ENCODE measurements around the gene RGCC. TPM values are rescaled to one million over a fixed set of nuclear protein-coding genes. Genes with fewer than 3 reads are reported as not detected.

Gene RGCC
- total RNA-seq, 1 donor from 2014 or later: 212 TPM

DNA sequence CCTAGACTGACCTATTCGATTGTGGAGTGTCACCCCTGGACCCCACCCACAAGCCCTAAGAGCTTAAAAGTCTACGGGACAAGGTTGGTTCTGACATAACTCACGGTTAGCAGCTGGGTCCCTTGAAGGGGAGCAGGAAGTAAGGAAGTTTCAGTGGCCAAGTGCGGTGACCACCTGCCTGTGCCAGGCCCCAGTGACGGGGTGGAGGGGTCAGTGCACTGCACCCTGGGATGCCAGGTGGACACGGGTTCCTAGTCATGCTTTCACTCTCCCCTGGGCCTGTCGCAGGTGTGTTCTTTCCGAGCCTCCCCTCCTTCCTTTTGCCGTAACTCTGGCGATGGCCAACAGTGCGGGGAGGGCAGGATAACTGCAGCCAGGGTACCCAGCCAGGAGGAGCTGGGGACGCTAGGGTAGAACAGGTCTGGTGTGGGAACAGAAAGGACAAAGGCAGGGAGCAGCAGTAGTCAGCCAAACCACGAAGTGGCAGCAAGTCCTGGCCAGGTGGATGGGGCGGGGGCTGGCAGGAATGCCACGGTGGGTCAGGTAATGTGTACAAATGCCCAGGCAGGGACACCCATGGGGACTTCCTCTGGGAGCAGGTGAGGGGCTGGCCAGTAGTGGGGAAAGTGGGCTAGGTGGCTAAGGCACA, 58.3 kb downstream of the RGCC start:
- Histone ChIP-seq H3K27me3 (no peaks in the 10 kb centered on the region), H3K36me3 (no peaks in the 10 kb centered on the region), H3K4me1 (no peaks in the 10 kb centered on the region), H3K9me3 (no peaks in the 10 kb centered on the region), H3K27ac (no peak overlapping the region), H3K4me3 (no peak overlapping the region)
- TF ChIP-seq, protein P1, sequence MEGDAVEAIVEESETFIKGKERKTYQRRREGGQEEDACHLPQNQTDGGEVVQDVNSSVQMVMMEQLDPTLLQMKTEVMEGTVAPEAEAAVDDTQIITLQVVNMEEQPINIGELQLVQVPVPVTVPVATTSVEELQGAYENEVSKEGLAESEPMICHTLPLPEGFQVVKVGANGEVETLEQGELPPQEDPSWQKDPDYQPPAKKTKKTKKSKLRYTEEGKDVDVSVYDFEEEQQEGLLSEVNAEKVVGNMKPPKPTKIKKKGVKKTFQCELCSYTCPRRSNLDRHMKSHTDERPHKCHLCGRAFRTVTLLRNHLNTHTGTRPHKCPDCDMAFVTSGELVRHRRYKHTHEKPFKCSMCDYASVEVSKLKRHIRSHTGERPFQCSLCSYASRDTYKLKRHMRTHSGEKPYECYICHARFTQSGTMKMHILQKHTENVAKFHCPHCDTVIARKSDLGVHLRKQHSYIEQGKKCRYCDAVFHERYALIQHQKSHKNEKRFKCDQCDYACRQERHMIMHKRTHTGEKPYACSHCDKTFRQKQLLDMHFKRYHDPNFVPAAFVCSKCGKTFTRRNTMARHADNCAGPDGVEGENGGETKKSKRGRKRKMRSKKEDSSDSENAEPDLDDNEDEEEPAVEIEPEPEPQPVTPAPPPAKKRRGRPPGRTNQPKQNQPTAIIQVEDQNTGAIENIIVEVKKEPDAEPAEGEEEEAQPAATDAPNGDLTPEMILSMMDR (IDR thresholded peaks at IDR 0.05): no peak
- DNase-seq (ENCODE audit: extremely low spot score in 2 of 2): no peak
- intact Hi-C loops (cut with DNase I): no loop called here

DNA sequence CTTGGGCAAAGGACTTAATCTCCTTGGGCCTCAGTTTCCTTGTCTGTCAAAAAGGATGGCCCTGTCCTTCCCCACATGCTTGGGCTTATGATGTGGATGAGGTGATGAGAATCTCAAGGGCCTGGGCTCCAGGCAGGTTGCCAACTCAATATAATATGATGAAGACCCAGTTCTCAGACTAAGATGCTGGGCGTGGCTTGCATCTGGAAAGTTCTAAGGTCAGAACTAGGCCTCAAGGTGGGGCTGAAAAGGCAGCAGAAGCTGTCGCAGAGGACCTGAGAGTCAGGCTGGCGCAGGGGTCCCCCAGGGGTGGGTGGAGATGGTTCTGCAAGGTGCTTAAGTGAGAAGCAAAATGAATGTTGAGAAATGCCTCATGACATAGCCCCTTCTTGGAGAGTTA, 58.8 kb downstream of the RGCC start:
- no peak overlapping the region for H3K4me3 ChIP-seq

DNA sequence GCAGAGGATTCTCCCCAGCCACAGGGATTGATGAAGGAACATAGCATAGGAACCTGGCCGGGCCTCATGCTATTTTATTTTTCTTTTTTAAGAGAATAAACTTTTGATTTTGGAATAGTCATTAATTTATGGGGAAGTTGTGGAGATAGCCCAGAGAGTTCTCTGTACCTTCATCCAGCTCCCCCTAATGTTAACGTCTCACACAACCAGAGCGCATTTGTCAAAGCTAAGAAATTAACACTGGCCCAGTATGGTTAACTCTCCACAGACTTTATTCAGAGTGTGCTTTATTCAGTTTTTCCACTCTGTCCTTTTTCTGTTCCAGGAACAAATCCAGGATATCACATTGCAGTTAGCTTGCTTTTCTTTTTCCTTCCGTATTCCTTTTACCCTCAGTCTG, 59.4 kb downstream of the RGCC start:
- TF ChIP-seq, protein P1 (IDR thresholded peaks at IDR 0.05): no peak
- TF ChIP-seq POLR2A (IDR thresholded peaks at IDR 0.05) (no peak), POLR2AphosphoS5 (IDR thresholded peaks at IDR 0.05; ENCODE audit: insufficient read depth in 1 of 2, low read depth in 1 of 2) (no peak)
- H3K4me1 ChIP-seq: no peaks in the 10 kb centered on the region
- no peak overlapping the region for H3K4me3 ChIP-seq

More for the DNA sequence above, 58.8 kb downstream of the RGCC start:
- H3K27me3 ChIP-seq: no peaks in the 10 kb centered on the region
- no peaks in the 10 kb centered on the region for H3K9me3 ChIP-seq
- no peak overlapping the region for H3K27ac ChIP-seq
- H3K4me1 ChIP-seq: no peaks in the 10 kb centered on the region
- intact Hi-C loops (cut with DNase I): no loop called here
- no peaks in the 10 kb centered on the region for H3K36me3 ChIP-seq
- TF ChIP-seq, protein P1 (IDR thresholded peaks at IDR 0.05): no peak
- TF ChIP-seq POLR2AphosphoS5 (IDR thresholded peaks at IDR 0.05; ENCODE audit: insufficient read depth in 1 of 2, low read depth in 1 of 2) (no peak), POLR2A (IDR thresholded peaks at IDR 0.05) (no peak)
- DNase-seq (ENCODE audit: extremely low spot score in 2 of 2): no peak

DNA sequence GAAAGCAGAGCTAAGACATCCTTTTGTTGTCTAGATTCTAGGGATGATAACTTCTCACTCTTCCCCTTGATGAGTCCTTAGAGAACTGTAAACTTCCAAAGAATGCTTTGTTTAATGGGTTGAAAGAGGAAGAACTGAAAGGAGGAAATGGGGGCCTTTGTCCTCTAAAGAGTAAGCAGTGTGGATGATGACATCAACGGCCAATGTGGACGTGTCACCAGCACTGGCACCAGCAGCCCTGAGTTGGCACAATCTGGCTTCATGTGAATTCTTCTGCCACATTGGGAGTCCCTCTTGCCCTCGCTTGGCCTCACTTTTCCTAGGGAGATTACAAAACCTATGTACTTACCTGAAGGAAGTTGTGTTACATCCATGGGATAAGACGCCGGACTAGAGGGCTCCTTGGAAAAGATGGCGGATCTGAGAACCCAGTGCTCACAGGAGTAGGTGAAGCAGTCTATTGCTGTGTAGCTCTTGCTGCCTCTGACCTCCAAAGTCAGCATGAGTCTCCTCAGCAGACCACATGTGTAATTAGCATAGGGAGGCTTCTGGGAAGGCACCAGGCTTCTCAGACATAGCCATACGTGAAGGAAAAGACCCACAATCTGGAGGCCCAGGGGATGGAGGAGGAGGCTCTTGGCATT, 62.8 kb downstream of the RGCC start:
- Histone ChIP-seq H3K4me1 (no peaks in the 10 kb centered on the region), H3K27ac (no peak overlapping the region), H3K4me3 (no peak overlapping the region), H3K9me3 (no peaks in the 10 kb centered on the region), H3K27me3 (no peaks in the 10 kb centered on the region), H3K36me3 (no peaks in the 10 kb centered on the region)
- TF ChIP-seq, protein P1 (IDR thresholded peaks at IDR 0.05): no peak
- TF ChIP-seq POLR2AphosphoS5 (IDR thresholded peaks at IDR 0.05; ENCODE audit: insufficient read depth in 1 of 2, low read depth in 1 of 2) (no peak), POLR2A (IDR thresholded peaks at IDR 0.05) (no peak)
- DNase-seq (ENCODE audit: extremely low spot score in 2 of 2): no peak
- intact Hi-C loops (cut with DNase I): no loop called here

More for the DNA sequence above, 59.4 kb downstream of the RGCC start:
- DNase-seq (ENCODE audit: extremely low spot score in 2 of 2): no peak
- intact Hi-C loops (cut with DNase I): no loop called here
- H3K27ac ChIP-seq: no peak overlapping the region
- H3K9me3 ChIP-seq: no peaks in the 10 kb centered on the region
- H3K27me3 ChIP-seq: no peaks in the 10 kb centered on the region
- H3K36me3 ChIP-seq: no peaks in the 10 kb centered on the region

Other genes starting within 250 kb of the RGCC start
- gene MTRF1, start 194.0 kb upstream of the RGCC start, total RNA-seq: 17.2 TPM
- gene NAA16, start 146.3 kb upstream of the RGCC start, total RNA-seq: 30.2 TPM